H1 (cell line): ENCODE data around the gene RBFOX1. TPM values are rescaled to one million over a fixed set of nuclear protein-coding genes. Genes with fewer than 3 reads are reported as not detected.

Source experiments
- KDM4A ChIP-seq: IDR thresholded peaks from one replicate; pipeline ENCODE4 v1.7.1; 2012; ENCODE audit warnings: low read depth, mild to moderate bottlenecking, moderate library complexity, low read length, inconsistent platforms; ENCODE audit not compliant: severe bottlenecking
- polyA plus RNA-seq, 7 experiments: library from polyadenylated mRNA; depleted of rRNA in 3 of 7; stranded (reverse) in 5 of 7; unstranded in 2 of 7; fragments of >200 nt in 5 of 7; fragments of 200-250 nt in 2 of 7; gene quantifications; 1 replicate in 5 of 7; 2 replicates in 1 of 7; 4 replicates in 1 of 7; pipeline versions ENCODE4 v1.2.1 to v1.2.3, GENCODE V29; 2011 to 2013; ENCODE audit warnings: missing spikeins in 2 of 7, mixed read lengths in 2 of 7
- total RNA-seq: library from RNA; stranded (reverse); fragmentation: NEBNext Ultra II Directional; extraction: Animal tissue kit (Norgen Biotek cat#: 25700); gene quantifications from 2 replicates; pipeline ENCODE4 v1.2.1, GENCODE V29; 2021

Gene RBFOX1
- total and polyA plus RNA-seq, 2 of the 8 experiments (the other 6 are each of a cell fraction or from before 2014, with no cell fraction given) = 1.7 to 2.8 TPM

GRCh38 chr16:7332611-7333010 is at the start of gene RBFOX1 (continued):
- TF ChIP-seq KDM4A = no peak
